Measurements from ENCODE around the gene MATK. TPM values are rescaled to one million over a fixed set of nuclear protein-coding genes. Genes with fewer than 3 reads are reported as not detected.
A peak's percentile ranks its signal among the peaks of the same experiment; 100 is the strongest.

MATK gene
- total RNA-seq, 2 donors from 2014 or later = 5.4 to 6.4 TPM

- DNase-seq (ENCODE audit: low spot score) (no peak), ATAC-seq (ENCODE audit: insufficient number of reproducible peaks, low FRiP score, low read depth) (no peak)
- TF ChIP-seq CTCF (IDR thresholded peaks at IDR 0.05) = no peak
- no peak overlapping the region for H3K4me3 ChIP-seq
- H3K27ac ChIP-seq = no peak overlapping the region
- H3K9me3 ChIP-seq = no peaks in the 10 kb centered on the region
- peaks cover 9 to 11% of the 10 kb centered on the region in 2 donors for H3K4me1 ChIP-seq (ENCODE audit: control insufficient read depth in 1 of 2, low read depth in 2 of 2)
- H3K27me3 ChIP-seq (replicated peaks; ENCODE audit: insufficient read depth) = peaks cover 8% of the 10 kb centered on the region
- H3K36me3 ChIP-seq = no peaks in the 10 kb centered on the region
These were observed 17.1 kb upstream of the MATK start for GRCh38 chr19:3803114-3803888.

DNA sequence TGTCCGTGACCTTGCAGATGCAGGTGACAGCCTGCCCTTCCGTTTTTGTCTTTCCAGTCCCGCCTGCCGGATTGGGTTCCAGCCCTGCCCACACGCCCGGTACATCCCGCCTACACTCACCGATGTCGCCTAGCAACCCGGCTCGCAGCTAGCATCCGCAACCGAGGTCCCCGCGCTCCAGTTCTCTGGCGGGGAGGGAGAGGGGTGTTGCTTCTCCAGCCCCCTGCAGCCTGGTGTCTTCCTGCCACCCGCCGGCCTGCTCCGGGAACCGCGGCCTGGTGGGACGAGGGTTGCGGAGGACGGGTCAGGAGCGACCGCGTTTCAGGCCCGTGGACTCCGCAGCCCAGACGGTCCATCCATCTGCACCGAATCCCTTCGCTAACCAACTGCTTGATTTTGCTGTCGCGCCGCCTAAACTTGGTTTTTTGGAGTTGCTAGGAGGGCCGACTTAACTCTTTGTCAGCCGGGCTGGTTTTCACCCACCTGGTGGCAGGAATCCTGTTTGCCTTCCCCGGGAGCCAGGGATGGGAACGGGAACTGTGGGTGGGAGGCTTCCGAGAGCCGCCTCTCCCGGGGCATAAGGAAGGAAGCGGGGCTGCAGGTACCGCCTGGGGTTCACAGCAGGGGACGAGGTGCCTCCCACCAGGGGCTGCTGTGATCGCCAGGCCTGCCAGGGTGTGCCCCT, 15.4 kb upstream of the MATK start:
- H3K4me3 ChIP-seq = peak overlapping the region; percentile 51
- no peak overlapping the region for H3K27ac ChIP-seq
- peaks cover 4% of the 10 kb centered on the region for H3K9me3 ChIP-seq
- H3K4me1 ChIP-seq (ENCODE audit: control insufficient read depth in 1 of 2, low read depth in 2 of 2) = peaks cover 9 to 11% of the 10 kb centered on the region in 2 donors
- H3K27me3 ChIP-seq (replicated peaks; ENCODE audit: insufficient read depth) = peaks cover 8% of the 10 kb centered on the region
- H3K36me3 ChIP-seq = no peaks in the 10 kb centered on the region
- ATAC-seq (ENCODE audit: insufficient number of reproducible peaks, low FRiP score, low read depth) (no peak), DNase-seq (ENCODE audit: low spot score) (no peak)
- no peak for TF ChIP-seq CTCF (IDR thresholded peaks at IDR 0.05)

- Histone ChIP-seq H3K4me3 (peak overlapping the region; percentile 51), H3K9me3 (peaks cover 5% of the 10 kb centered on the region), H3K27ac (no peak overlapping the region), H3K27me3 (replicated peaks; ENCODE audit: insufficient read depth) (peaks cover 8% of the 10 kb centered on the region), H3K36me3 (no peaks in the 10 kb centered on the region), H3K4me1 (ENCODE audit: control insufficient read depth in 1 of 2, low read depth in 2 of 2) (peaks cover 9 to 11% of the 10 kb centered on the region in 2 donors)
- no peak for ATAC-seq (ENCODE audit: insufficient number of reproducible peaks, low FRiP score, low read depth)
- DNase-seq (ENCODE audit: low spot score) = no peak
- TF ChIP-seq CTCF (IDR thresholded peaks at IDR 0.05) = no peak
These were observed 14.8 kb upstream of the MATK start for GRCh38 chr19:3800996-3801395.

DNA sequence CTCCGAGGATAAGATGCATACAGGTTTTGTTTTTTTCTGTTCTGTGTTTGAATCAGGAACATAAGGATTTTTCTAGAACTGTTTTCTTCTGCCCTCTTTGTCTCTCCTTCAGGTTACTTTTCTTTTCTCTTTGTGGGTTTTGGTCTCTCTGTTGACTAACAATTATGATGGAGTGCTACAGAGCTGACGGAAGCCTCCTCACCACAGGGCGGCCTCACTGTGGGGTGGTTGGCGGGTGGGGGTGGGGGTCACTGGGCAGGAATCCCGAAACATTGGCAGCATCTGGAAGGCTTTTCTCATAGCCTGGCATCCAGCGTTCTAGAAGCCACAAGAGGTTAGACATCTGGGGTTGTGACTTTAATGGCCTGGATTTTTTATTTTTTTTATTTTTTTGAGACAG, 12.0 kb upstream of the MATK start:
- Histone ChIP-seq H3K36me3 (no peaks in the 10 kb centered on the region), H3K27me3 (replicated peaks; ENCODE audit: insufficient read depth) (peaks cover 8% of the 10 kb centered on the region), H3K4me3 (no peak overlapping the region), H3K9me3 (peaks cover 5% of the 10 kb centered on the region), H3K27ac (no peak overlapping the region), H3K4me1 (ENCODE audit: control insufficient read depth in 1 of 2, low read depth in 2 of 2) (peaks cover 9 to 11% of the 10 kb centered on the region in 2 donors)
- no peak for TF ChIP-seq CTCF (IDR thresholded peaks at IDR 0.05)
- ATAC-seq (ENCODE audit: insufficient number of reproducible peaks, low FRiP score, low read depth) (no peak), DNase-seq (ENCODE audit: low spot score) (no peak)

- no peak for TF ChIP-seq CTCF (IDR thresholded peaks at IDR 0.05)
- Histone ChIP-seq H3K4me3 (no peak overlapping the region), H3K4me1 (ENCODE audit: control insufficient read depth in 1 of 2, low read depth in 2 of 2) (peaks cover 3 to 5% of the 10 kb centered on the region in 2 donors), H3K36me3 (no peaks in the 10 kb centered on the region), H3K9me3 (peaks cover 5% of the 10 kb centered on the region), H3K27me3 (replicated peaks; ENCODE audit: insufficient read depth) (peaks cover 6% of the 10 kb centered on the region), H3K27ac (no peak overlapping the region)
- ATAC-seq (ENCODE audit: insufficient number of reproducible peaks, low FRiP score, low read depth) (no peak), DNase-seq (ENCODE audit: low spot score) (no peak)
These were observed 10.2 kb upstream of the MATK start for GRCh38 chr19:3796358-3796757.

All from thoracic aorta (tissue), 2 donors.